Spleen (tissue), 11 donors: ENCODE data around the gene PHC1. TPM values are rescaled to one million over a fixed set of nuclear protein-coding genes. Genes with fewer than 3 reads are reported as not detected.

Experiments used
- DNase-seq: peaks from one replicate; pipeline ENCODE4 v3.0.0-alpha.2; 2020
- H3K27ac ChIP-seq, 8 donors: fragments of 200-600 bp; sonication (generic) in 7 of 8; 1 replicate in 4 of 8; 2 replicates in 4 of 8; pipeline versions ENCODE4 v1.5.0 to v1.8.0; 2016 to 2021; ENCODE audit warnings: inconsistent platforms in 4 of 8, mild to moderate bottlenecking in 4 of 8, moderate library complexity in 1 of 8
- H3K27me3 ChIP-seq, 7 donors: fragments of 200-600 bp; sonication (generic) in 6 of 7; replicated peaks in 1 of 7; 1 replicate in 4 of 7; 2 replicates in 3 of 7; pipeline versions ENCODE4 v1.5.0 to v1.8.0; 2016 to 2021; ENCODE audit warnings: inconsistent platforms in 3 of 7, mild to moderate bottlenecking in 1 of 7
- H3K36me3 ChIP-seq, 6 donors: fragments of 200-600 bp; sonication (generic) in 5 of 6; 1 replicate in 4 of 6; 2 replicates in 2 of 6; pipeline versions ENCODE4 v1.5.0 to v1.8.0; 2016 to 2021; ENCODE audit warnings: inconsistent platforms in 2 of 6
- H3K4me1 ChIP-seq, 6 donors: fragments of 200-600 bp; sonication (generic) in 5 of 6; 1 replicate in 3 of 6; 2 replicates in 3 of 6; pipeline versions ENCODE4 v1.5.0 to v1.8.0; 2016 to 2021; ENCODE audit warnings: inconsistent platforms in 3 of 6
- H3K4me3 ChIP-seq, 8 donors: fragments of 200-600 bp; sonication (generic) in 7 of 8; 1 replicate in 4 of 8; 2 replicates in 4 of 8; pipeline versions ENCODE4 v1.5.0 to v1.8.0; 2016 to 2021; ENCODE audit warnings: inconsistent platforms in 4 of 8, mild to moderate bottlenecking in 4 of 8, moderate library complexity in 2 of 8
- H3K9me3 ChIP-seq, 8 donors: fragments of 200-600 bp; sonication (generic) in 7 of 8; 1 replicate in 4 of 8; 2 replicates in 4 of 8; pipeline versions ENCODE4 v1.5.0 to v1.8.0; 2016 to 2021; ENCODE audit warnings: inconsistent platforms in 4 of 8
- POLR2A ChIP-seq, 3 donors: fragments of 450-650 bp; IDR thresholded peaks; one replicate each; pipeline ENCODE4 v1.5.1; 2017; ENCODE audit warnings: antibody characterized with exemption in 3 of 3, mild to moderate bottlenecking in 1 of 3
- POLR2AphosphoS5 ChIP-seq, 3 donors: sonication (generic); formaldehyde crosslinking; IDR thresholded peaks; one replicate each; pipeline ENCODE4 v1.5.1; 2017; ENCODE audit warnings: antibody characterized with exemption in 3 of 3
- WGBS, 5 donors: extraction: QIAGEN DNeasy Blood & Tissue Kit in 3 of 5; methylation state at CpG; one replicate each; pipeline versions ENCODE4 v1.1.5 to v1.1.7; 2013 to 2018; 5-methylcytosine and 5-hydroxymethylcytosine counted together
- intact Hi-C: fragments of 100-400 bp; cut with DNase I; formaldehyde crosslinking; loops from one replicate; pipeline ENCODE4 v1.15.0; 2023; ENCODE audit warnings: low total_unique reads
- polyA plus RNA-seq, 3 donors: library from polyadenylated mRNA; stranded (reverse); fragments of 200-250 nt; gene quantifications; one replicate each; pipeline ENCODE4 v1.2.1, GENCODE V29; 2013
- total RNA-seq, 7 donors: library from RNA; depleted of rRNA in 3 of 7; stranded (reverse); fragments of >200 nt in 3 of 7; fragmentation: NEBNext Ultra II Directional in 4 of 7; extraction: Animal tissue kit (Norgen Biotek cat#: 25700) in 4 of 7; gene quantifications; one replicate each; pipeline versions ENCODE4 v1.1.0 to v1.2.1, GENCODE V29; 2016 to 2021
- TF ChIP-seq, protein P1 (sequence below), 11 experiments: fragments of 200-600 bp in 7 of 11; fragments of 450-650 bp in 4 of 11; sonication (generic) in 4 of 11; IDR thresholded peaks in 8 of 11; conservative IDR thresholded peaks in 3 of 11; 1 replicate in 7 of 11; 2 replicates in 4 of 11; pipeline versions ENCODE4 v1.4.0 to v1.8.0; 2016 to 2021; ENCODE audit warnings: antibody characterized with exemption in 11 of 11, inconsistent platforms in 4 of 11, mild to moderate bottlenecking in 1 of 11
- donor health status: healthy with polysubstance abuse.
- donor health status: DM: no; HTN: no; CAD: no; lungs with moderate emphysema.
- donor health status: DM: no; HTN: no; CAD: no.
- donor health status: Bipolar disorder and iron deficiency.
- donor health status: healthy.
- donor health status: DM: no; HTN: no; CAD: no.
- donor health status: DM: yes; HTN: yes; CAD: no.

The PHC1 gene
- total and polyA plus RNA-seq, 10 donors: 16.5 to 51.1 (median 28.2) TPM

DNA sequence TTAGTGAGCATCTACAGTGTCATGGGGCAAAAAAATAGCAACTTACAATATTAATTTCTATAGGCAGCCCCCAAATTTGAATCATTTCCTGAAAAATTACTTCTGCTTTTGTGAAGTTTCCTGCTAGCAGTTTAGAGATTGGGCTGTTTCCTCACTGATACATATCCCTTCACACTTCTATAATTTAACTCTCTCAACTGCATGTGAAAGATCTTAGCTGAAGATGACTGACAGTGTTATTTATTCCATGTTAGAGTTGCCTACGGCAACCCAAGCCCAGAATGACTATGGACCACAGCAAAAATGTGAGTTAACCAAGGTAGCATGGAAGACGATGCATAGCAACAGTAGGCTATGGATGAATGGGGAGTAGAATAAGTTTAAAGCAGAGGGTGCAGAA lies 75.1 kb downstream of the PHC1 start, which contains the start of gene KLRG1:
KLRG1 (plus strand) TSS at position 134 of the 400 bp plus-strand sequence; CDS start at position 224, 90 bp downstream.
- Histone ChIP-seq H3K4me3 (peak within 1 kb of the TSS in 4 of 8 donors; percentile 5 to 61 (median 26)), H3K27me3 (no peaks in the 10 kb centered on the region), H3K27ac (peak within 1 kb of the TSS; percentile 10 to 77 (median 48)), H3K36me3 (no peaks in the 10 kb centered on the region), H3K4me1 (peaks cover 4 to 67% (median 39%) of the 10 kb centered on the region in 6 donors), H3K9me3 (no peaks in the 10 kb centered on the region)
- intact Hi-C loops: no loop called here
- no peak for DNase-seq
- WGBS, 5 donors: 19 to 34% (median 30%) methylated on average over 2 of the region's 2 CpGs
- TF ChIP-seq, protein P1, sequence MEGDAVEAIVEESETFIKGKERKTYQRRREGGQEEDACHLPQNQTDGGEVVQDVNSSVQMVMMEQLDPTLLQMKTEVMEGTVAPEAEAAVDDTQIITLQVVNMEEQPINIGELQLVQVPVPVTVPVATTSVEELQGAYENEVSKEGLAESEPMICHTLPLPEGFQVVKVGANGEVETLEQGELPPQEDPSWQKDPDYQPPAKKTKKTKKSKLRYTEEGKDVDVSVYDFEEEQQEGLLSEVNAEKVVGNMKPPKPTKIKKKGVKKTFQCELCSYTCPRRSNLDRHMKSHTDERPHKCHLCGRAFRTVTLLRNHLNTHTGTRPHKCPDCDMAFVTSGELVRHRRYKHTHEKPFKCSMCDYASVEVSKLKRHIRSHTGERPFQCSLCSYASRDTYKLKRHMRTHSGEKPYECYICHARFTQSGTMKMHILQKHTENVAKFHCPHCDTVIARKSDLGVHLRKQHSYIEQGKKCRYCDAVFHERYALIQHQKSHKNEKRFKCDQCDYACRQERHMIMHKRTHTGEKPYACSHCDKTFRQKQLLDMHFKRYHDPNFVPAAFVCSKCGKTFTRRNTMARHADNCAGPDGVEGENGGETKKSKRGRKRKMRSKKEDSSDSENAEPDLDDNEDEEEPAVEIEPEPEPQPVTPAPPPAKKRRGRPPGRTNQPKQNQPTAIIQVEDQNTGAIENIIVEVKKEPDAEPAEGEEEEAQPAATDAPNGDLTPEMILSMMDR (IDR thresholded peaks at IDR 0.05 in 8 of 11, conservative IDR thresholded peaks at IDR 0.05 in 3 of 11): no peak
- TF ChIP-seq POLR2AphosphoS5 (IDR thresholded peaks at IDR 0.05) (no peak), POLR2A (IDR thresholded peaks at IDR 0.05) (no peak)

Other genes starting within 250 kb of the PHC1 start
- gene RIMKLB, start 216.5 kb upstream of the PHC1 start, total RNA-seq: 10 to 100 TPM; 23.3 to 54.3 (median 37.0) TPM
- 10 to 100 TPM; 21.0 to 62.1 (median 55.6) TPM for gene RIMKLB, start 216.5 kb upstream of the PHC1 start, polyA plus RNA-seq
- gene A2ML1, start 91.9 kb upstream of the PHC1 start, total RNA-seq: not detected
- gene A2ML1, start 91.9 kb upstream of the PHC1 start, polyA plus RNA-seq: under 1 TPM; 0.02 to 0.22 (median 0.02) TPM
- gene M6PR, start 35.1 kb downstream of the PHC1 start, total RNA-seq: 100 to 1,000 TPM; 146 to 217 (median 192) TPM
- gene M6PR, start 35.1 kb downstream of the PHC1 start, polyA plus RNA-seq: 10 to 100 TPM; 75.2 to 92.1 (median 78.5) TPM
- 10 to 100 TPM; 15.7 to 35.9 (median 30.3) TPM for gene KLRG1, start 75.0 kb downstream of the PHC1 start, total RNA-seq
- gene KLRG1, start 75.0 kb downstream of the PHC1 start, polyA plus RNA-seq: 1 to 10 TPM; 2.0 to 5.1 (median 3.7) TPM
- gene A2M, start 201.4 kb downstream of the PHC1 start, total RNA-seq: 100 to 1,000 TPM; 348 to 975 (median 429) TPM
- 10 to 100 TPM; 28.9 to 75.1 (median 61.5) TPM for gene A2M, start 201.4 kb downstream of the PHC1 start, polyA plus RNA-seq